SIG-M5 treated with dmso at 0.1 percent for 504 hours (cell line): ENCODE data around the gene DOCK3.
"Not testable (repeated sequence)": the region's sequence is repeated elsewhere in the genome, so short reads cannot be mapped to it uniquely, and the experiment has no call there.

Source experiments
- DNase-seq: peaks from one replicate; lab custom pipeline; 2025; ENCODE audit not compliant: unreplicated experiment; lab: John Stamatoyannopoulos, UW

Gene DOCK3

DNA sequence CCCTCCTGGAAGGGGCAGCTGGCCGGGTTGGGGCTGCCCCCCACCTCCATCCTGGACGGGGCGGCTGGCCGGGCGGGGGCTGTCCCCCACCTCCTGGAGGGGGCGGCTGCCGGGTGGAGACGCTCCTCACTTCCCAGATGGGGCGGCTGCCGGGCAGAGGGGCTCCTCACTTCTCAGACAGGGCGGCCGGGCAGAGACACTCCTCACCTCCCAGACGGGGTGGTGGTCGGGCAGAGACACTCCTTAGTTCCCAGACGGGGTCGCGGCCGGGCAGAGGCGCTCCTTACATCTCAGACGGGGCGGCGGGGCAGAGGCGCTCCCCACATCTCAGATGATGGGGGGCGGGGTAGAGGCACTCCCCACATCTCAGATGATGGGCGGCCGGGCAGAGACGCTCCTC is 129.1 kb downstream of the DOCK3 start:
- not testable (repeated sequence) for DNase-seq

DNA sequence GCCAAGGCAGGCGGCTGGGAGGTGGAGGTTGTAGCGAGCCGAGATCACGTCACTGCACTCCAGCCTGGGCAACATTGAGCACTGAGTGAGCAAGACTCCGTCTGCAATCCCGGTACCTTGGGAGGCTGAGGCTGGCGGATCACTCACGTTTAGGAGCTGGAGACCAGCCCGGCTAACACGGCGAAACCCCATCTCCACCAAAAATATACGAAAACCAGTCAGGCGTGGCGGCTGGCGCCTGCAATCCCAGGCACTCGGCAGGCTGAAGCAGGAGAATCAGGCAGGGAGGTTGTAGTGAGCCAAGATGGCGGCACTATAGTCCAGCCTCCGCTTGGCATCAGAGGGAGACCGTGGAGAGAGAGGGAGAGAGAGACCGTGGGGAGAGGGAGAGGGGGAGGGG is 129.6 kb downstream of the DOCK3 start:
- DNase-seq = not testable (repeated sequence)

- no peak for DNase-seq
These were observed 130.6 kb downstream of the DOCK3 start for GRCh38 chr3:50805321-50805720.

DNA sequence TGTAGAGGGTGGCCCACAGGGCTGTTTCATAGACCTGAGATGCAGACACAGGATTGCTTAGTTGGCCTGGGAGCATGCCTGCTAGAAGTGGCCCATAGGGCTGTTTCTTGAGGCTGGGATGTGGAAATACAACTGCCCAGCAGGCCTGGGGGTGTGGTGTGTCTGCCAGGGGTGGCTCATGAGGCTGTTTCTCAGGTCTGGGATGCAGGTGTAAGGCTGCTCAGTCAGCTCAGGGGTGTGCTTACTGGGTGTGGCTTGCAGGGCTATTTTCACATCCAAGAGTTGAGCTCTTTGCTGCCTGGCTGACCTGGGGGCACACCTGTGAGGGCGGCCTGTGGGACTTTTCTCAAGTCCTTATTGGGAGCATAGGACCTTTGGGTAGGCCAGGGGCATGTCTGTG is 131.3 kb downstream of the DOCK3 start:
- no peak for DNase-seq

DNA sequence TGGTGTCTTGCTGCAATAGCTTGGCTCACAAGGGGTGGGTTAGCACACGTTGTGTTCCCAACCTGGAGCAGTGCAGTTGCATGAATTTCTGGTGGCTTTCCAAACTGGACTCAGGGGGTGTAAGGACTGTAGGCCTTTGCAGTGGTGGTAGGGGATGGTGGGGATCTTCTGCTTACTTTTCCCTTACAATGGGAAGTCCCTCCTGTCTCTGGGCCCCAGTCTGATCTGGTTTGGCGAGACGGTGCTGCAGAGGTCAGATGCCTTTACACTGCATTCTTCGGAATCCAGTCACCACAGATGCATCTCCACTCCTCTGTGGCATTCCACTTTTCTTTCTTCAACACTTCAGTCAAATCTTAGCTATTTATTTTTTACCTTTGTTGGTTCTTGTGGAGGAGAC is 132.1 kb downstream of the DOCK3 start:
- no peak for DNase-seq

- no peak for DNase-seq
These were observed 132.5 kb downstream of the DOCK3 start for GRCh38 chr3:50807266-50807665.

DNA sequence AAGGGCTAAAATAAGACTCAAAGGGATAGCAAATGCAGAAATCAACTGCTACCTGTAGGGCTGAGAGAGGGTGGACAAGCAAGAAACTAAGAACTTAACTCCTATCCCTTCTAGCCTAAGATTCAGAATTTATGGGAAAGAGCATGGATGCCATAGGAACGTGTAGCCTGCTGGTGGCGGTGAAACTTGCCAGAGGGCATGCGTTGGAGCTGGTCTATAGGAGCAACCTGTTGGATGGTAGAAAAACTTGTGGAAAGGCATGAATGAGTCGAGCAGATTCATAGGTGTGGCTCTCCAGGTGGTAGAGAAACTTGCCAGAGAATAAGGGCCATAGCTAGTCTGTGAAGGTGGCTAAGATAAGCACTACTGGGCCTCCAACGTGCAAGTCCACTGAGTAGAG is 137.2 kb downstream of the DOCK3 start:
- DNase-seq = no peak

- no peak for DNase-seq
These were observed 141.1 kb downstream of the DOCK3 start for GRCh38 chr3:50815844-50816243.

GRCh38 chr3:50816894-50817293 is 142.2 kb downstream of the DOCK3 start:
- no peak for DNase-seq

- DNase-seq = no peak
These were observed 143.2 kb downstream of the DOCK3 start for GRCh38 chr3:50817756-50818529.

GRCh38 chr3:50819882-50820281 is 145.2 kb downstream of the DOCK3 start:
- DNase-seq = no peak

DNA sequence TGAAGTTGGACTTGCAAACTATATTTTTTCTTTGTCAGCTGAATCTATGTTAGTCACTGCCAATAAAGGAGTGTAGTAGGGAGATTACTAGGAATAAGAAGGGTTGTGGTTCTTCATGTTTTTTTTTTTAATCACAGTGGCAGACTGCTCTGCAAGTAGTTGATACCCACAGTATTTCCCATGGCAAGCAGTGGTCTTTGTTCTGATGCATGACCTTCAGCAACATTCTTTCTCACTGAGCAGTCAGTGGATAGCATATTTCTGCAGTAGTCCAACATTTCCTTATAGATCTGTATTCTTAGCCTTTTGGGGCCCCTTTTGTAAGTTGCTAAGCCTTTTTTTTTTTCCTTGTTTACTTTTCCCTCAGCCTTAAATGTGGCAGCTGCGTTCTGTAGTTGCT is 151.1 kb downstream of the DOCK3 start:
- DNase-seq = no peak

DNA sequence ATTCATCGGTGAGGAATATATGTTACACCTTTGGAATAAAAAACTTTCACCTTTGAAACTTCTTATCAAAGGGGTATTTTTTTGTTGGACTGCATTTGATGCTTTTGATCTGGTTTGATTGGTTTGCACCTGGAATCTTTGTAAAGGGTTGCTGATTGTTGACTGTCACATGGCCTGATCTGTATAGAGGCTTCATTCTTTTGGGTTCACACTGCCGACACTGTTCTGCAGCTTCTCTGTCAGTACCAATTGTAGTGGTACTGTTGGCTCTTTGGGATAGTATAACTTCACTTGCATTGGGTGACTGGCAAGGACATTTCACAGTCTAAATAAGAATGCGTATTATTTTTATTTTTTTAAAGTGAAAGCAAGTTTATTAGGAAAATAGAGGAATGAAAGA is 155.7 kb downstream of the DOCK3 start:
- no peak for DNase-seq

- not testable (repeated sequence) for DNase-seq
These were observed 156.3 kb downstream of the DOCK3 start for GRCh38 chr3:50831009-50831408.

- no peak for DNase-seq
These were observed 166.3 kb downstream of the DOCK3 start for GRCh38 chr3:50840983-50841489.

DNA sequence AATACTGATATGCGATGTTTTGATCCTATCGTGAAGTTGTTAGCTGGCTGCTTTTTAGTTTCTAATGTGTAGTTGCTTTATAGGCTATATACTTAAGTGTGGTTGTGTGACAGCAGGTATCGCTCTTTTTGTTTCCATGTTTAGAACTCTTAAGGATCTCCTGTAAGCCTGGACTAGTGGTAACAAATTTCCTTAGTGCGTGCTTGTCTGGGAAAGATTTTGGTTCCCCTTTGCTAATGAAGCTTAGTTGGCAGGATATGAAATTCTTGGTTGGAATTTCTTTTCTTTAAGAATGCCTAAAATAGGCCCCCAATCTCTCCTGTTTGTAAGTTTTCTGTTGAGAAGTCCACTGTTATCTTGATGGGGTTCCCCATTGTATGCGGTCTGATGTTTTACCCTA is 173.6 kb downstream of the DOCK3 start:
- no peak for DNase-seq

GRCh38 chr3:50850639-50851511 is 176.1 kb downstream of the DOCK3 start:
- DNase-seq = no peak

- no peak for DNase-seq
These were observed 179.2 kb downstream of the DOCK3 start for GRCh38 chr3:50853936-50854335.

DNA sequence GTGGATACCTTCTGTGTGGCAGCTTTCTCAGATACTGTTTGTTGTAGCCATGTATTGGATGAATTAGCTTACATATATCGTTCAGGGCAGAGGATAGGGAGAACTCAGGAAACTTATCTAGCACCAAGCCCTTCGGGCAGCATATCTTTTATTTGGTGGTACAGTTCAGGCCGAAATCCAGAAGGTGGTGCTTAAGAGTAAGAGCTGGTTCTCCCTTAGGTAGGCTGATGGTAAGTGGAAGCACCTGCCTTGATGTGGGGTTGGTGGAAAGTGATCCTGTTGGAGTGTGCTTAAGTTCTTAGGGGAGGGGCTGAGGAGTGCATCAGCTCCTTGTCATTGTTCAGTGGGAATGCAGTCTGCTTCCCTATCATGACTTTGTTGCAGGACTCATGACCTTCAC is 187.5 kb downstream of the DOCK3 start:
- DNase-seq = no peak

GRCh38 chr3:50873376-50874157 is 198.8 kb downstream of the DOCK3 start:
- no peak for DNase-seq

- DNase-seq = not testable (repeated sequence)
These were observed 200.1 kb downstream of the DOCK3 start for GRCh38 chr3:50874876-50875275.
